Measurements from ENCODE around the gene THAP9.
"Not testable (repeated sequence)": the region's sequence is repeated elsewhere in the genome, so short reads cannot be mapped to it uniquely, and the experiment has no call there.

The THAP9 gene

GRCh38 chr4:82896755-82897154 lies 3.8 kb upstream of the THAP9 start:
- DNase-seq (ENCODE audit: low read depth): no peak

- DNase-seq (ENCODE audit: low read depth): no peak
Observed at GRCh38 chr4:82898322-82899243, 2.0 kb upstream of the THAP9 start.

GRCh38 chr4:82899374-82900065 lies 1.0 kb upstream of the THAP9 start:
- no peak for DNase-seq (ENCODE audit: low read depth)

GRCh38 chr4:82900066-82900410 lies 497 bp upstream of the THAP9 start:
- DNase-seq (ENCODE audit: low read depth): no peak

- no peak for DNase-seq (ENCODE audit: low read depth)
Observed at GRCh38 chr4:82901183-82901718, 716 bp downstream of the THAP9 start.

- DNase-seq (ENCODE audit: low read depth): no peak
Observed at GRCh38 chr4:82903737-82904136, 3.2 kb downstream of the THAP9 start.

- peak; percentile 33 for DNase-seq (ENCODE audit: low read depth)
Observed at GRCh38 chr4:82905205-82905604, 4.7 kb downstream of the THAP9 start.

- DNase-seq (ENCODE audit: low read depth): no peak
Observed at GRCh38 chr4:82906469-82906868, 5.9 kb downstream of the THAP9 start.

GRCh38 chr4:82909326-82909725 lies 8.8 kb downstream of the THAP9 start:
- no peak for DNase-seq (ENCODE audit: low read depth)

- DNase-seq (ENCODE audit: low read depth): no peak
Observed at GRCh38 chr4:82913305-82913704, 12.8 kb downstream of the THAP9 start.

GRCh38 chr4:82913968-82914367 lies 13.4 kb downstream of the THAP9 start:
- not testable (repeated sequence) for DNase-seq (ENCODE audit: low read depth)

GRCh38 chr4:82918091-82918490 lies 17.6 kb downstream of the THAP9 start:
- no peak for DNase-seq (ENCODE audit: low read depth)

- DNase-seq (ENCODE audit: low read depth): no peak
Observed at GRCh38 chr4:82919386-82919785, 18.9 kb downstream of the THAP9 start.

- DNase-seq (ENCODE audit: low read depth): no peak
Observed at GRCh38 chr4:82921795-82922194, 21.3 kb downstream of the THAP9 start.

- DNase-seq (ENCODE audit: low read depth): no peak
Observed at GRCh38 chr4:82930848-82931755, 30.6 kb downstream of the THAP9 start.

GRCh38 chr4:82934441-82934840 lies 33.9 kb downstream of the THAP9 start:
- no peak for DNase-seq (ENCODE audit: low read depth)

- DNase-seq (ENCODE audit: low read depth): no peak
Observed at GRCh38 chr4:82939414-82939813, 38.9 kb downstream of the THAP9 start.

- no peak for DNase-seq (ENCODE audit: low read depth)
Observed at GRCh38 chr4:82947498-82947897, 47.0 kb downstream of the THAP9 start.

GRCh38 chr4:82948647-82949204 lies 48.2 kb downstream of the THAP9 start:
- DNase-seq (ENCODE audit: low read depth): no peak

- no peak for DNase-seq (ENCODE audit: low read depth)
Observed at GRCh38 chr4:82951196-82951595, 50.7 kb downstream of the THAP9 start.

GRCh38 chr4:82954212-82954611 lies 53.7 kb downstream of the THAP9 start:
- DNase-seq (ENCODE audit: low read depth): no peak

- DNase-seq (ENCODE audit: low read depth): no peak
Observed at GRCh38 chr4:82957045-82957444, 56.5 kb downstream of the THAP9 start.

Measured in stimulated activated CD4-positive, alpha-beta T cell treated with anti-CD3 and anti-CD28 coated beads, Interleukin-2, amount 100 ng/mL, for 4 hours (primary cell).